Measurements from ENCODE around the gene ALPL. TPM values are rescaled to one million over a fixed set of nuclear protein-coding genes. Genes with fewer than 3 reads are reported as not detected.
A peak's percentile ranks its signal among the peaks of the same experiment; 100 is the strongest.

The ALPL gene
- total and polyA plus RNA-seq, 2 donors (not counting 1 experiment from before 2014, with no cell fraction given) = 1.3 to 3.6 TPM

DNA sequence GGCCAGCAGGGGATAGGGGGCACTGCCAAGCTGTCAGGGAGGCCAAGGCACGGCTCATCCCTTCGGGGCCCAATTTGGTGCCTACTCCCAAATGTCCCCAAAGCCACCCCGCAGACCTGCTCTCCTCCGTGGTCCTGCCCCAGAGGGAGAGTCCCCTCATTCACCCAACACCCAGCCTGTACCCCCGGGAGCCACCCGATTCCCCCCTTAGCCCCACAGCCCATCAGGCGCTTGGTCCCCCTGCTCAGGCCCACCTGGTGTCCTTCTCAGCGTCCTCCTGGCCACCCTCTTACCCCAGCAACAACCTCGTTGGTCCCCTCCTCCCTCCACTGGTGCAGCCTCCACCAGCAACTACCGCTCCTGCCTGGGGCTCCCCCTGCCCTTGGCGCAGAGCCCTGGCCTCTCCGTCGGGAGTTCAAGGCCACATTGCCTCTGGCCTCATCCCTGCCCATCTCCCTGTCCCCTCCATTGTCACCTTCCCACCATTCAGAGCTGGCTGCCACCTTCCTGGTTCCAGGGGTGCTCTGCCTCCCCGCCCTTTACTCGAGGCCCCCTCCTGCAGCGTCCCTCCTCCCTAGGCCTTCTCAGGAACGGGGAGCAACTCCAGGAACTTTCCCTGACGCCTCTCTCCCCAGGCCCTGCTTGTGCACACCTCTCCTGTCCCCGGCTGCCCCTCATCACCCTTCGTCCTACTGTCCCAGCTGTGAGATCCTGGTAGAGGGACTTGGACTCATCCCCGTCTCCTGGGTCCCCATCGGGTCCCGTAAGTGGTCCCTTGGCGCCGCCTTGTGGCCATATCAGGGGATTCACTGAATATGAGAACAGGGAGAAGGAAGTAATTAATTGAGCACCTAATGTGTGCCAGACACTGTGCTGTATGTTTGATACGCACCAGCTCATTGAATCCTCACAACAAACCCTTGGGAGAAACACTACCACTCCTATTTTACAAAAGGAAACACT, 86.0 kb downstream of the ALPL start:
- Histone ChIP-seq H4K20me1 (ENCODE audit: control insufficient read depth, extremely low read depth, insufficient read depth, low read length) (no peaks in the 10 kb centered on the region), H2AFZ (ENCODE audit: low read length) (no peak overlapping the region), H3K27me3 (ENCODE audit: control insufficient read depth, insufficient read depth, low read length) (no peaks in the 10 kb centered on the region), H3K4me2 (ENCODE audit: extremely low read depth, insufficient read depth, low read length) (no peak overlapping the region), H3K9me3 (ENCODE audit: control insufficient read depth, insufficient read depth, low read depth, low read length) (no peaks in the 10 kb centered on the region), H3K79me2 (ENCODE audit: control insufficient read depth, insufficient read depth, low read length) (no peaks in the 10 kb centered on the region), H3K4me1 (ENCODE audit: control insufficient read depth, extremely low read depth, insufficient read depth, low read length) (no peaks in the 10 kb centered on the region), H3K4me3 (replicated peaks in 1 of 4; ENCODE audit: control extremely low read depth in 1 of 4, insufficient read depth in 1 of 4, low read depth in 3 of 4, low read length in 4 of 4) (no peak overlapping the region), H3K36me3 (ENCODE audit: control insufficient read depth, insufficient read depth, low read length) (no peaks in the 10 kb centered on the region), H3K27ac (ENCODE audit: insufficient read depth, low read length) (no peak overlapping the region), H3K9ac (ENCODE audit: insufficient read depth, low read length) (no peak overlapping the region)
- TF ChIP-seq, protein P1, sequence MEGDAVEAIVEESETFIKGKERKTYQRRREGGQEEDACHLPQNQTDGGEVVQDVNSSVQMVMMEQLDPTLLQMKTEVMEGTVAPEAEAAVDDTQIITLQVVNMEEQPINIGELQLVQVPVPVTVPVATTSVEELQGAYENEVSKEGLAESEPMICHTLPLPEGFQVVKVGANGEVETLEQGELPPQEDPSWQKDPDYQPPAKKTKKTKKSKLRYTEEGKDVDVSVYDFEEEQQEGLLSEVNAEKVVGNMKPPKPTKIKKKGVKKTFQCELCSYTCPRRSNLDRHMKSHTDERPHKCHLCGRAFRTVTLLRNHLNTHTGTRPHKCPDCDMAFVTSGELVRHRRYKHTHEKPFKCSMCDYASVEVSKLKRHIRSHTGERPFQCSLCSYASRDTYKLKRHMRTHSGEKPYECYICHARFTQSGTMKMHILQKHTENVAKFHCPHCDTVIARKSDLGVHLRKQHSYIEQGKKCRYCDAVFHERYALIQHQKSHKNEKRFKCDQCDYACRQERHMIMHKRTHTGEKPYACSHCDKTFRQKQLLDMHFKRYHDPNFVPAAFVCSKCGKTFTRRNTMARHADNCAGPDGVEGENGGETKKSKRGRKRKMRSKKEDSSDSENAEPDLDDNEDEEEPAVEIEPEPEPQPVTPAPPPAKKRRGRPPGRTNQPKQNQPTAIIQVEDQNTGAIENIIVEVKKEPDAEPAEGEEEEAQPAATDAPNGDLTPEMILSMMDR (conservative IDR thresholded peaks at IDR 0.05 in 1 of 2, IDR thresholded peaks at IDR 0.05 in 1 of 2; ENCODE audit: low read depth in 1 of 2, low read length in 2 of 2) = peak; percentile 79 to 81
- no peak for TF ChIP-seq EZH2 (IDR thresholded peaks at IDR 0.05; ENCODE audit: low read length, missing control alignments)
- peak; percentile 18 to 47 for DNase-seq (ENCODE audit: low read depth in 2 of 2)

DNA sequence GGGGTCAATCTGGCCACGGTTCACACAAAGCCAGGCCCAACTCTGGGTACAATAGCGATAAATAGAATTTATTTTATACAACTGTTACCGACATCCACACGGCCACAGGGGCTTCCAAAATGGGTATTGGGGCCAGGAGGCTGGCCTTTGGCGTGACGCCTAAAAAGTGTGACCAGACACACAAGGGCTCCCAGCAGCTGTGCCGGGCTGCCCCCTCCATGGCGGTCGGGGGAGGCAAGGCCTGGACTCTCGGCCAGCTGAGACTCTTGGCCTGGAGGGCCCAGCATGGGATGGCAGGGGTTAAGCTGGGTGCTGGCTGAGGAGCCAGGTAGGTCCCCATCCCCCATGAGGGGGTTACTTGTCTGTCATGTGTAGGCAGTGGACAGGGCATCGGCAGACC, 87.0 kb downstream of the ALPL start:
- H3K4me3 ChIP-seq (replicated peaks in 1 of 4; ENCODE audit: control extremely low read depth in 1 of 4, insufficient read depth in 1 of 4, low read depth in 3 of 4, low read length in 4 of 4) = no peak overlapping the region
- H3K27me3 ChIP-seq (ENCODE audit: control insufficient read depth, insufficient read depth, low read length) = no peaks in the 10 kb centered on the region
- no peak for TF ChIP-seq EZH2 (IDR thresholded peaks at IDR 0.05; ENCODE audit: low read length, missing control alignments)
- TF ChIP-seq, protein P1 (conservative IDR thresholded peaks at IDR 0.05 in 1 of 2, IDR thresholded peaks at IDR 0.05 in 1 of 2; ENCODE audit: low read depth in 1 of 2, low read length in 2 of 2) = no peak
- no peak overlapping the region for H3K4me2 ChIP-seq (ENCODE audit: extremely low read depth, insufficient read depth, low read length)
- no peak overlapping the region for H3K27ac ChIP-seq (ENCODE audit: insufficient read depth, low read length)
- DNase-seq (ENCODE audit: low read depth in 2 of 2) = no peak
- H4K20me1 ChIP-seq (ENCODE audit: control insufficient read depth, extremely low read depth, insufficient read depth, low read length) = no peaks in the 10 kb centered on the region
- H3K4me1 ChIP-seq (ENCODE audit: control insufficient read depth, extremely low read depth, insufficient read depth, low read length) = no peaks in the 10 kb centered on the region
- no peak overlapping the region for H2AFZ ChIP-seq (ENCODE audit: low read length)
- H3K9ac ChIP-seq (ENCODE audit: insufficient read depth, low read length) = no peak overlapping the region
- H3K79me2 ChIP-seq (ENCODE audit: control insufficient read depth, insufficient read depth, low read length) = no peaks in the 10 kb centered on the region
- H3K9me3 ChIP-seq (ENCODE audit: control insufficient read depth, insufficient read depth, low read depth, low read length) = no peaks in the 10 kb centered on the region
- no peaks in the 10 kb centered on the region for H3K36me3 ChIP-seq (ENCODE audit: control insufficient read depth, insufficient read depth, low read length)

DNA sequence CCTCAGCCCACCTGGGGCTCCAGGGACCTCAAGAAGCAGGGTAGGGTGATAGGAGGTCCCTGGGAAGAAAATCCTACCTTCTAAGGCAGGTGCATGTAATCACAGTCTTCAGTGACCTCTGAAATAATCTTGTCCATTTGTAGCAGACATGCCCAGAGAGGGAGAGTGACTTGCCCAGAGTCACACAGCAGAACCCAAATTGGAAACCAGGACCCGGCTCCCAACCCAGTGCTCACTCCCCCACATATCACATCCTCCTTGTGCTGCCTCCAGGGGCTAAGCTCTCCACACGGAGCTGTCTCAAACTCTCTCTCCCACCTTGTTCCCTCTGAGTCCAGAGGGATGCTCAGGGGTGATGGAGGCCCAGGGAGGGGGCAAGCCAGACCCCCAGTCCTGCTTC, 87.4 kb downstream of the ALPL start:
- H3K79me2 ChIP-seq (ENCODE audit: control insufficient read depth, insufficient read depth, low read length) = no peaks in the 10 kb centered on the region
- no peak for DNase-seq (ENCODE audit: low read depth in 2 of 2)

More for the DNA sequence above, 87.4 kb downstream of the ALPL start:
- TF ChIP-seq, protein P1 (conservative IDR thresholded peaks at IDR 0.05 in 1 of 2, IDR thresholded peaks at IDR 0.05 in 1 of 2; ENCODE audit: low read depth in 1 of 2, low read length in 2 of 2) = no peak
- no peak for TF ChIP-seq EZH2 (IDR thresholded peaks at IDR 0.05; ENCODE audit: low read length, missing control alignments)
- Histone ChIP-seq H3K9me3 (ENCODE audit: control insufficient read depth, insufficient read depth, low read depth, low read length) (no peaks in the 10 kb centered on the region), H3K4me3 (replicated peaks in 1 of 4; ENCODE audit: control extremely low read depth in 1 of 4, insufficient read depth in 1 of 4, low read depth in 3 of 4, low read length in 4 of 4) (no peak overlapping the region), H2AFZ (ENCODE audit: low read length) (no peak overlapping the region), H3K36me3 (ENCODE audit: control insufficient read depth, insufficient read depth, low read length) (no peaks in the 10 kb centered on the region), H3K4me2 (ENCODE audit: extremely low read depth, insufficient read depth, low read length) (no peak overlapping the region), H3K4me1 (ENCODE audit: control insufficient read depth, extremely low read depth, insufficient read depth, low read length) (no peaks in the 10 kb centered on the region), H4K20me1 (ENCODE audit: control insufficient read depth, extremely low read depth, insufficient read depth, low read length) (no peaks in the 10 kb centered on the region), H3K27me3 (ENCODE audit: control insufficient read depth, insufficient read depth, low read length) (no peaks in the 10 kb centered on the region), H3K9ac (ENCODE audit: insufficient read depth, low read length) (no peak overlapping the region), H3K27ac (ENCODE audit: insufficient read depth, low read length) (no peak overlapping the region)

All from fibroblast of lung (primary cell).